GM21381 (cell line): Measurements from ENCODE around the gene USP15.
"Not testable (repeated sequence)": the region's sequence is repeated elsewhere in the genome, so short reads cannot be mapped to it uniquely, and the experiment has no call there.

Source experiments
- ATAC-seq: cut with Tn5 transposase; IDR thresholded peaks from one replicate; pipeline ENCODE4 v1.9.1; 2021; ENCODE audit warnings: mild to moderate bottlenecking, moderate library complexity; ENCODE audit not compliant: unreplicated experiment

USP15 gene

DNA sequence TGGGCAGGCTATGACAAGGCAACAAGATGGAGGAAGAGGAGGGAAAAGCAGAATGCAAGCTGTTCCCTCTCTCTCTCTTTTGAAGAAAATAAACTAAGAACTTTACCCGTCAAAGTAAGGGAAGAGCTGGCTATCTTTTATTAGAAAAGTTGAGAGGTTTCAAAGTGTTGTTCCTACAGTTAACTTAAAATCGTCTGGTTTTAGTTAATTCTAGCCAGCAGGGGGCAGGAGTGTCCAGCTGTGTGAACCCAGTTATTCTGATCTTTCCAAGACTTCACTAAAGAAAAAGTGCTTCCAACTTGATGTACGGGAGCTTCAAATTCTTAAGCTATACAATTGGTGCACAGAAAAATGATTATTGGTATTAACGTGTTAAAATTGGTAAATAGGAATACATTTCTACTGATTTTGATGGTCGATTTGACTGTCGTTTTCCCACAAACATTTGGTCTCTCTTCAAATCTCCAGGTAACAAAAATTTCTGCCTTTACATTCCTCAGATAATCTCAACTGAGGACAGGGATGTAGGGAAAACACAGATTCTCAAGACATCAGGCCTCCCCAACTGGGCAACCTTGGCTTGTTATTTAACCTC, 178.0 kb downstream of the USP15 start:
- ATAC-seq = no peak

DNA sequence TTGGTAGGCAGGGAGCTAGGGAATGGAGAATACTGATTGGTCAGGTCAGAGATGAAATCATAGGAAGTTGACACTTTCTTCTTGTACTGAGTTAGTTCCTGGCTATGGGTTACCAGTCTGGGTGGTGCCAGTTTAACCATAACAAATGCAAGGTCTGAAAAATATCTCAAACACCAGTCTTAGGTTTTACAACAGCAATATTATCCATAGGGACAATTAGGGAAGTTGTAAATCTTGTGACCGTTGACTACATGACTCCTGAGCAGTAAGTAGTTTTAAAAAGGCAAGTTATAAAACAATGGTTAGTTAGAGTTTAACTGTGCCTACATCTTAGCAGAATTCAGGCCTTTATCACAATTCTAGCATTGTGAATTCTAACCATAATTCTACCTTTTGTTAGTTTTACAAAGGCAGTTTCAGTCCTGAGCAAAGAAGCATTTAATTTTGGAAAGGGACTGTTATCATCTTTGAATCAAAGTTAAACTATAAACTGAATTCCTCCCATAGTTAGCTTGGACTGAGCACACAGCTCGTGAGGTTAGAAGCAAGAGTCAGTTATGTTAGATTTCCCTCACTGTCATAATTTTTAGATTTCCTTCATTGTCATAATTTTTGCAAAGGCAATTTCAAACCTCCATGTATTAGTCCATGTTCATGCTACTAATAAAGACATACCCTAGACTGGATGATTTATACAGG, 186.7 kb downstream of the USP15 start:
- no peak for ATAC-seq

DNA sequence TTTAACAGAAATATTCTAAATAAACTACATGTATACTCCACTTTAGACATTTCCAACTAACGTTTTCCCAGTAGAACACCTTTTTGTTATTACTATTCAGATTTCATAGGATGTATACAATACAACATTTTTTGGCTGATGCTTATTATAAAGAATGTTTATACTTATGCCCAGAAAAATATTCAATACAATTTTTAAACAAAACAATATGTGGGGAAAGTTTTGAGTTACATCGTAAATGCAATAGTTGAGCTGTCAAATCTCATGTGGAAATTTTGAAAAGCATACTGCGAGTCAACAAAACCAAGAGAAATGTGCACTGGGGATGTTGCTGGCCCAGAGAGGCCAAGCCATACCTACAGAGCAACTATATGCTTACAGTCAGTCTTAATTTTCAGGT, 188.2 kb downstream of the USP15 start:
- no peak for ATAC-seq

DNA sequence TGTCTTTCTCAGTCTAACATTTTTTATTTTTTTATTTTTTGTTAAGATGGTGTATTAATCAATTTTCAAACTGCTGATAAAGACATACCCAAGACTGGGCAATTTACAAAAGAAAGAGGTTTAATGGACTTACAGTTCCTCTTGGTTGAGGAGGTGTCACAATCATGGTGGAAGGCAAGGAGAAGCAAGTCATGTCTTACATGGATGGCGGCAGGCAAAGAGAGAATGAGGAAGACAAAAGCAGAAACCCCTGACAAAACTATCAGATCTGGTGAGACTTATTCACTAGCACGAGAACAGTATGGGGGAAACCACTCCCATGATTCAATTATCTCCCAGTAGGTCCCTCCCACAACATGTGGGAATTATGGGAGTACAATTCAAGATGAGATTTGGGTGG, 195.2 kb downstream of the USP15 start:
- not testable (repeated sequence) for ATAC-seq

DNA sequence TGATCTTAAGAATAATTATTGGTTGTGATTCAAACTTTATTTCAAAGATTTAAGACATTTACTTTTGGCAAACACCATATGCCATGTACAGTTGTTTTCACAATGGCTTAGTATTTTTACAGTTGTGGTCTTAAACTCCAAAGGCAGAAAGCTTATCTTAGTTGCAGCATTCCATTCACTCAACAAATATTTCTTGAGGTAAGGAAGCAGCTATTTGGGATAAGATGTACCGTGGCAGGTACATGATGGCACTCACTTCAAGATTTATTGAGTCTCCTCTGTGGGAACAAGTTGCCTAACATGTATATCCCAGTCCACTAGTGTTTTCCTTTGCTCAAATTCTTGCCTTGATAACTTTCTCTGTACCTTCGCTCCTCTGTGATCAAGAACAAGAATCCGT, 198.4 kb downstream of the USP15 start:
- ATAC-seq = no peak

DNA sequence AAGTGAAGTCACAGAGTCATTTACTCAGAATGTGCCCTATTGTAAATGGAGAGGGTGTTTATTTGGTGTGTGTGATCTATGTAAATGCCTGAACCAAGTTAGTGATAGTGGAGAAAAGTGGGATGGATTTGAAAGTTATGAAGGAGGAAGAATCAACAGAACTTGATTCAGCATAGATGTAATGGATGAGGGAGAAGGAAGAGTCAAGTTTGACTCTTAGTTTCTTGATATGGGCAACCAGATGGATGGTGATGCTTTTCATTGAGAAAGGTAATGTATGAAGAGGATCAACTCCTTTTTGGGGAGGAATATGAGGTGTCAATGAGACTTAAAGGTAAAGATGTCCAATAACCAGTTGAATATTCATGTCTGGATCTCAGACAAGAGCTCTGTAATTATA, 199.8 kb downstream of the USP15 start:
- ATAC-seq = no peak

DNA sequence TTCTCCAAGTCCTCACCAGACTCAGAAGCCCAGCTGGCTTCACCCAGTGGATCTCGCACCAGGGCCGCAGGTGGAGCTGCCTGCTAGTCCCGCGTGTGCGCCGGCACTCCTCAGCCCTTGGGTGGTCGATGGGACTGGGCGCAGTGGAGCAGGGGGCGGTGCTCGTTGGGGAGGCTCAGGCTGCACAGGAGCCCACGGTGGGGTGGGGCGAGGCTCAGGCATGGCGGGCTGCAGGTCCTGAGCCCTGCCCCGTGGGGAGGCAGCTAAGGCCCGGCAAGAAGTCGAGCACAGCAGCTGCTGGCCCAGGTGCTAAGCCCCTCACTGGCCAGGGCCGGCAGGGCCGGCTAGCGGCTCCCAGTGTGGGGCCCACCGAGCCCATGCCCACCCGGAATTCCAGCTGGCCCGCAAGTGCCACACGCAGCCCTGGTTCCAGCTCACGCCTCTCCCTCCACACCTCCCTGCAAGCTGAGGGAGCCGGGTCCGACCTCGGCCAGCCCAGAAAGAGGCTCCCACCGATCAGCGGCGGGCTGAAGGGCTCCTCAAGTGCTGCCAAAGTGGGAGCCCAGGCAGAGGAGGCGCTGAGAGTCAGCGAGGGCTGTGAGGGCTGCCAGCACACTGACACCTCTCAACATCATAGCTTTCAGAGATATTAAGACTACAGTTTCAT, 201.1 kb downstream of the USP15 start:
- ATAC-seq = not testable (repeated sequence)

DNA sequence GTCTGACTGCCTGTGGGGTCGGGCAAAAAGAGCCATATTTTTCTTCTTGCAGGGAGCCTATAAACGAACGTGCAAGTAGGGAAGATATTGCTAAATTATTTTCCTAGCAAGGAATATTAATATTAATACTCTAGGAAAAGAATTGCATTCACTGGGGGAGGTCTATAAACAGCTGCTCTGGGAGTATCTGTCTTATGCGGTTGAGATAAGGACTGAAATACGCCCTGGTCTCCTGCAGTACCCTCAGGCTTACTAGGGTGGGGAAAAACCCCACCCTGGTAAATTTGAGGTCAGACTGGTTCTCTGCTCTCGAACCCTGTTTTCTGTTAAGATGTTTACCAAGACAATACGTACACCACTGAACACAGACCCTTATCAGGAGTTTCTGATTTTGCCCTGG, 203.0 kb downstream of the USP15 start:
- ATAC-seq = not testable (repeated sequence)
